Adrenal gland (tissue), 12 donors: ENCODE results near the gene GAR1. TPM values are rescaled to one million over a fixed set of nuclear protein-coding genes. Genes with fewer than 3 reads are reported as not detected.

Experiments used
- DNase-seq, 7 donors: peaks; one replicate each; pipeline ENCODE4 v3.0.0-alpha.2; 2019 to 2020
- H3K27ac ChIP-seq, 5 donors: fragments of 200-600 bp; sonication (generic) in 4 of 5; 1 replicate in 3 of 5; 2 replicates in 2 of 5; pipeline versions ENCODE4 v1.5.1 to v1.8.0; 2016 to 2020; ENCODE audit warnings: mild to moderate bottlenecking in 1 of 5
- H3K27me3 ChIP-seq: fragments of 200-600 bp; 2 replicates; pipeline ENCODE4 v1.8.0; 2021
- H3K36me3 ChIP-seq, 2 donors: fragments of 200-600 bp; replicated peaks in 1 of 2; 1 replicate in 1 of 2; 2 replicates in 1 of 2; pipeline versions ENCODE4 v1.5.1 to v1.8.0; 2018 to 2022
- H3K4me1 ChIP-seq, 2 donors: fragments of 200-600 bp; replicated peaks in 1 of 2; 1 replicate in 1 of 2; 2 replicates in 1 of 2; pipeline versions ENCODE4 v1.5.1 to v1.8.0; 2018 to 2021
- H3K4me3 ChIP-seq, 4 donors: fragments of 200-600 bp; sonication (generic) in 3 of 4; one replicate each; pipeline ENCODE4 v1.5.1; 2016 to 2018
- H3K9me3 ChIP-seq, 3 donors: fragments of 200-600 bp; sonication (generic) in 1 of 3; replicated peaks in 1 of 3; 1 replicate in 2 of 3; 2 replicates in 1 of 3; pipeline versions ENCODE4 v1.5.1 to v1.8.0; 2016 to 2021
- CTCF ChIP-seq, 6 experiments: fragments of 450-650 bp in 4 of 6; fragments of 200-600 bp in 2 of 6; sonication (generic) in 1 of 6; IDR thresholded peaks; 1 replicate in 5 of 6; 2 replicates in 1 of 6; pipeline versions ENCODE4 v1.5.1 to v1.8.0; 2016 to 2021; ENCODE audit warnings: antibody characterized with exemption in 6 of 6, mild to moderate bottlenecking in 2 of 6, moderate library complexity in 1 of 6
- POLR2A ChIP-seq, 2 donors: fragments of 450-650 bp; IDR thresholded peaks; one replicate each; pipeline ENCODE4 v1.6.1; 2017; ENCODE audit warnings: antibody characterized with exemption in 2 of 2, mild to moderate bottlenecking in 2 of 2, moderate library complexity in 1 of 2
- WGBS, 4 donors: extraction: QIAGEN DNeasy Blood & Tissue Kit in 2 of 4; methylation state at CpG; one replicate each; pipeline versions ENCODE4 v1.1.5 to v1.1.7; 2013 to 2017; 5-methylcytosine and 5-hydroxymethylcytosine counted together
- intact Hi-C, 2 donors: fragments of 100-400 bp; cut with DNase I; formaldehyde crosslinking; loops; one replicate each; pipeline versions ENCODE4 v1.14.1 to v1.15.0; 2022 to 2023
- polyA plus RNA-seq, 3 donors: library from polyadenylated mRNA; stranded (reverse); fragments of 200-250 nt in 2 of 3; fragments of 350-450 nt in 1 of 3; fragmentation: Illumina TruSeq in 1 of 3; extraction: RNeasy Lipid Tissue Mini Kit (QIAGEN cat#74804) in 1 of 3; gene quantifications; one replicate each; pipeline ENCODE4 v1.2.3, GENCODE V29; 2013 to 2014
- total RNA-seq, 9 donors: library from RNA; depleted of rRNA in 4 of 9; stranded (reverse); fragments of >200 nt in 4 of 9; fragments of 120-200 nt in 1 of 9; fragmentation: NEBNext Ultra II Directional in 1 of 9; extraction: Animal tissue kit (Norgen Biotek cat#: 25700) in 1 of 9; gene quantifications; one replicate each; pipeline versions ENCODE4 v1.1.0 to v1.2.4, GENCODE V29; 2013 to 2023
- donor health status: healthy with polysubstance abuse.
- donor health status: Bipolar disorder and iron deficiency.
- donor health status: DM: yes; HTN: yes; CAD: no.
- donor health status: DM: no; HTN: no; CAD: no.
- donor health status: DM: no; HTN: no; CAD: no.
- donor health status: DM: yes; HTN: yes; CAD: no.

GAR1 gene
- total and polyA plus RNA-seq, 12 donors: 0.97 to 31.6 (median 15.0) TPM

DNA sequence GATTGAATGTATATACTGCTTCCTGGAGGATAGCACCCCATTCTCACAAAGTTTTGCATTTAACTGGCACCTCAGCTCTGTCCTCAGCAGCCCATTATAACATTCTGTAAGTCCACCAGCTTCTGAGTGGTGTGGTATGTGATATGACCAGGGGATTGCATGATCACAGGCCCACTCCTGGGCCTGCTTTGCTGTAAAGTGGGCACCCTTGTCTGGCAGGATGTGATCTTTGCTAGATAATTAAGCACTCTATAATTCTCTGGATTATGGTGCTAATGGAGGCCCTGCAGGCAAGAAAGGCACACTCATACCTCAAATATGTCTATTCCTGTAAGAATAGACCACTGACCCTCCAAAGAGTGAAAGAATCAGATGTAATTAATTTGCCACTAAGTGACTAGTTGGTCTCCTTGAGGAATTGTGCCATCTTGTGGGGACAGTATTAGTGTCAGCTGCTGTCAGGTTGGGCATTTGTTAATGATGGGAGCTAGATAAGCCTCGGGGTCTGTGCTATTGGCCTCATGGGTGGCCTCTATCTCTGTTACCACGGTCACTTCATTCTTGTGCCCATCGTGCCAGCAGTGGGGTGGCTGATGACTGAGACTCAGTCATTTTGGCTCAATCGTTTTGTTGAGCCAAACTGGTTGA lies 11.5 kb upstream of the GAR1 start:
- TF ChIP-seq POLR2A (IDR thresholded peaks at IDR 0.05) (no peak), CTCF (IDR thresholded peaks at IDR 0.05) (peak in 5 of 6 experiments; percentile 32 to 58 (median 47))
- Histone ChIP-seq H3K36me3 (no peaks in the 10 kb centered on the region), H3K9me3 (no peaks in the 10 kb centered on the region), H3K27me3 (no peaks in the 10 kb centered on the region), H3K27ac (no peak overlapping the region), H3K4me1 (peaks cover 5% of the 10 kb centered on the region in 2 donors), H3K4me3 (no peak overlapping the region)
- intact Hi-C loops: loop anchor here (10.0 kb wide), 1 partner anchor 379 kb away; no protein-coding TSS in a partner anchor
- DNase-seq: peak in 5 of 7 donors; percentile 25 to 48 (median 32)
- WGBS, 4 donors: 13 to 21% (median 18%) methylated on average over 4 of the region's 4 CpGs

- TF ChIP-seq CTCF (IDR thresholded peaks at IDR 0.05) (no peak), POLR2A (IDR thresholded peaks at IDR 0.05) (no peak)
- H3K27ac ChIP-seq: no peak overlapping the region
- WGBS, 4 donors: 80 to 89% (median 87%) methylated on average over 2 of the region's 2 CpGs
These were observed 5.9 kb upstream of the GAR1 start for GRCh38 chr4:109809655-109810054.

DNA sequence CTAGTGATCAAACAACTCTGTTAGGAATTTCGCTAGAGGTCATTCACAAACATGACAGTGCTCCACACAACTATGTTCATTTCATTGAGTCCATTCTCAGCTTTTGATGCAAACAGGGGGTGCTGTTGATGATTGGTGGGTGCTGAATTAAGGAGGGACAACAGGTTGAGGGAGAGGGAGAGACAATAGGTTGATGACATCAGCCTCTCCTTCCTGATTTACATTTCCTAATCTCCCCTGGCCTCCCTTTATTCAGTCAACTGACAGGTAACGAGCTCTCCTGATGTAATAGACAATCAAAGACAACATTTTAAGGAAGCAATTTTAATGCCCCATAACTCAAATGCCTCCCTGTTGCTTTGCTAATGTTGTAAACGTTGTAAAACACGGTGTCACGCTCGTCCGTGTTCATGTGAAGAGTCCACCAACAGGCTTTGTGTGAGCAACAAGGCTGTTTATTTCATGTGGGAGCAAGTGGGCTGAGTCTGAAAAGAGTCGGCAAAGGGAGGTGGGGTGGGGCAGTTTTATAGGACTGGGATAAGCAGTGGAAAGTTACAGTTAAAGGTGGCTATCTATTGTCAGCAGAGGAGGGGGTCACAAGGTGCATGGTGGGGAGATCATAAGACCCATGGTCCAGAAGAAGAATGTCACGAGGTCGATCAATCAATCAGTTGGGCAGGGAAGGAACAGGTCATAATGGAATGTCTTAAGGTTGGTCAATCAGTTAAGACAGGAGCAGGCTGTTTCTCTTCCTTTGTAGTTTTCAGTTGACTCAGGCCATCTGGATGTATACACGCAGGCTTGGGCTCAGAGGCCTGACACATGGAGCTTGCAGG lies 4.8 kb upstream of the GAR1 start:
- intact Hi-C loops: no loop called here
- H3K27ac ChIP-seq: no peak overlapping the region
- WGBS, 4 donors: 62 to 72% (median 68%) methylated on average over 11 of the region's 11 CpGs

More at GRCh38 chr4:109809655-109810054, 5.9 kb upstream of the GAR1 start:
- Histone ChIP-seq H3K27me3 (no peaks in the 10 kb centered on the region), H3K36me3 (no peaks in the 10 kb centered on the region), H3K4me1 (no peaks in the 10 kb centered on the region), H3K9me3 (no peaks in the 10 kb centered on the region), H3K4me3 (no peak overlapping the region)
- DNase-seq: no peak
- intact Hi-C loops: loop anchor here (5.0 to 10.0 kb wide), 2 partner anchors 107 to 385 kb away; partner anchors contain the start of gene CASP6 (in 1 of the 2)

More for the DNA sequence above, 4.8 kb upstream of the GAR1 start:
- Histone ChIP-seq H3K27me3 (no peaks in the 10 kb centered on the region), H3K36me3 (no peaks in the 10 kb centered on the region), H3K9me3 (no peaks in the 10 kb centered on the region), H3K4me3 (no peak overlapping the region), H3K4me1 (no peaks in the 10 kb centered on the region)
- DNase-seq: no peak
- TF ChIP-seq POLR2A (IDR thresholded peaks at IDR 0.05): no peak
- TF ChIP-seq CTCF (IDR thresholded peaks at IDR 0.05): no peak
